Measurements from ENCODE around the gene SLC9A8. TPM values are rescaled to one million over a fixed set of nuclear protein-coding genes. Genes with fewer than 3 reads are reported as not detected.

The SLC9A8 gene
- total RNA-seq, 4 donors from 2014 or later, result 8.2 to 17.3 (median 12.1) TPM

DNA sequence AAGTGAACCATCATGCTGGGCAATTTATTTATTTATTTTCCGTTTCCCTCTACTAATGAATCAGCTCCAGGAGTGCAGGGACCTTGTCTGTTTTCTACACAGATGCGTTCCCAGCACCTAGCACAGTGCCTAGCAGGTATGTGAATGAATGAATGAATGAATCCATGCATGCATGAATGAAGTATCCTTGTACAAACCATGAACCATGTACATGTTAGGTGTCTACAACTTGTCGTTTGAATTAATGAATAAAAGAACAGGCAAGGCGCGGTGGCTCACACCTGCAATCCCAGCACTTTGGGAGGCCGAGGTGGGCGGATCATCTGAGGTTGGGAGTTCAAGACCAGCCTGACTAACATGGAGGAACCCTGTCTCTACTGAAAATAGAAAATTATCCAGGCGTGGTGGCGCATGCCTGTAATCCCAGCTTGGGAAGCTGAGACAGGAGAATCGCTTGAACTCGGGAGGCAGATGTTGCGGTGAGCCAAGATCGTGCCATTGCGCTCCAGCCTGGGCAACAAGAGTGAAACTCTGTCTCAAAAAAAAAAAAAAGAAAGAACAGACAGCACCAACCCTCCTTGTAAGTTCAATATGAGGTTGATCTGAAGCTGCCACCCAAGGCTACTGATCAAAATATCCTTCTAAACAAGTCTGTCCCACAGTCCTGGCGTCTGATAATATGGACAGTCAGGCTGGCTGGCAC is 27.3 kb upstream of the SLC9A8 start:
- no peak overlapping the region for H3K27ac ChIP-seq
- H3K9me3 ChIP-seq, result no peaks in the 10 kb centered on the region
- no peak overlapping the region for H3K4me3 ChIP-seq
- no peak for DNase-seq (ENCODE audit: low spot score in 2 of 2)
- TF ChIP-seq POLR2A (IDR thresholded peaks at IDR 0.05) (no peak), EP300 (IDR thresholded peaks at IDR 0.05) (no peak)
- TF ChIP-seq, protein P1, sequence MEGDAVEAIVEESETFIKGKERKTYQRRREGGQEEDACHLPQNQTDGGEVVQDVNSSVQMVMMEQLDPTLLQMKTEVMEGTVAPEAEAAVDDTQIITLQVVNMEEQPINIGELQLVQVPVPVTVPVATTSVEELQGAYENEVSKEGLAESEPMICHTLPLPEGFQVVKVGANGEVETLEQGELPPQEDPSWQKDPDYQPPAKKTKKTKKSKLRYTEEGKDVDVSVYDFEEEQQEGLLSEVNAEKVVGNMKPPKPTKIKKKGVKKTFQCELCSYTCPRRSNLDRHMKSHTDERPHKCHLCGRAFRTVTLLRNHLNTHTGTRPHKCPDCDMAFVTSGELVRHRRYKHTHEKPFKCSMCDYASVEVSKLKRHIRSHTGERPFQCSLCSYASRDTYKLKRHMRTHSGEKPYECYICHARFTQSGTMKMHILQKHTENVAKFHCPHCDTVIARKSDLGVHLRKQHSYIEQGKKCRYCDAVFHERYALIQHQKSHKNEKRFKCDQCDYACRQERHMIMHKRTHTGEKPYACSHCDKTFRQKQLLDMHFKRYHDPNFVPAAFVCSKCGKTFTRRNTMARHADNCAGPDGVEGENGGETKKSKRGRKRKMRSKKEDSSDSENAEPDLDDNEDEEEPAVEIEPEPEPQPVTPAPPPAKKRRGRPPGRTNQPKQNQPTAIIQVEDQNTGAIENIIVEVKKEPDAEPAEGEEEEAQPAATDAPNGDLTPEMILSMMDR (IDR thresholded peaks at IDR 0.05), result no peak
- H3K36me3 ChIP-seq, result no peaks in the 10 kb centered on the region
- 89 to 93% methylated on average over 15 of the region's 15 CpGs for WGBS, 2 donors
- H3K4me1 ChIP-seq, result no peaks in the 10 kb centered on the region
- no peaks in the 10 kb centered on the region for H3K27me3 ChIP-seq

DNA sequence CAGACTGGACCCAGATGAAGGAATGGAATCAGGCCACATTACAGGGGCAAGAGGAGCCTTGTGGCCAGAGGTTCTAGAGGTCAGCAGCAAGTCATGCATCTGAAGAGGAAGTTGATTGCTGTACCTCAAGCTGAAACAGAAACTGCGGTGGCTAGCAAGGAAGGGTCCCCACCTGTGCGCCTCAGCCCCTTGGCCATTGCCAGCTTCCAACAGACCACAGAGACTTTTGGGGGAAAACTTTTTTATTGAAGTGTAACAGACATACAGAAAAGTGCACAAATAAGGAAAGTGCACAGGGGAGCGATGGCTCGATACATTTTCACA is 26.8 kb upstream of the SLC9A8 start:
- no peaks in the 10 kb centered on the region for H3K9me3 ChIP-seq
- H3K27ac ChIP-seq, result no peak overlapping the region
- no peak overlapping the region for H3K4me3 ChIP-seq
- no peak for DNase-seq (ENCODE audit: low spot score in 2 of 2)
- H3K4me1 ChIP-seq, result no peaks in the 10 kb centered on the region
- H3K36me3 ChIP-seq, result no peaks in the 10 kb centered on the region
- H3K27me3 ChIP-seq, result no peaks in the 10 kb centered on the region
- WGBS, 2 donors, result 78 to 82% methylated on average over 4 of the region's 4 CpGs
- TF ChIP-seq, protein P1 (IDR thresholded peaks at IDR 0.05), result no peak
- TF ChIP-seq POLR2A (IDR thresholded peaks at IDR 0.05) (no peak), EP300 (IDR thresholded peaks at IDR 0.05) (no peak)

DNA sequence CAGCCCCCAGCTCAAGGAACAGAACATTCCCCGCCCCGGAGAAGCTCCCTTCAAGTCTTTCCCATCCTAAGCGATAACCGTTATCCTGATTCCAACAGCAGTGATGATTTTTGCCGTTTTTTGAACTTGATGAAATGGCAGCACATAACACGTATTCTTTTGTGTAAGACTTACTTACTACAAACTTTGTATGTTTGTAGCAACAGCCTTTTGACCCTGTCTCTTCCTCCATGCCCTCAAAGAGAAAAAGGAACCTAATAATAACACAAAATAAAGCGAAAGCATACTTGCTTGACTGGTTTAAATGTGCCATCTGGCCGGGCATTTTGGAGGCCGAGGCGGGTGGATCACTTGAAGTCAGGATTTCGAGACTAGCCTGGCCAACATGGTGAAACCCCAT is 26.4 kb upstream of the SLC9A8 start:
- Histone ChIP-seq H3K4me1 (no peaks in the 10 kb centered on the region), H3K4me3 (no peak overlapping the region), H3K36me3 (no peaks in the 10 kb centered on the region), H3K27ac (no peak overlapping the region), H3K9me3 (no peaks in the 10 kb centered on the region), H3K27me3 (no peaks in the 10 kb centered on the region)
- DNase-seq (ENCODE audit: low spot score in 2 of 2), result no peak
- TF ChIP-seq, protein P1 (IDR thresholded peaks at IDR 0.05), result no peak
- TF ChIP-seq POLR2A (IDR thresholded peaks at IDR 0.05) (no peak), EP300 (IDR thresholded peaks at IDR 0.05) (no peak)
- WGBS, 2 donors, result 76 to 79% methylated on average over 11 of the region's 11 CpGs

DNA sequence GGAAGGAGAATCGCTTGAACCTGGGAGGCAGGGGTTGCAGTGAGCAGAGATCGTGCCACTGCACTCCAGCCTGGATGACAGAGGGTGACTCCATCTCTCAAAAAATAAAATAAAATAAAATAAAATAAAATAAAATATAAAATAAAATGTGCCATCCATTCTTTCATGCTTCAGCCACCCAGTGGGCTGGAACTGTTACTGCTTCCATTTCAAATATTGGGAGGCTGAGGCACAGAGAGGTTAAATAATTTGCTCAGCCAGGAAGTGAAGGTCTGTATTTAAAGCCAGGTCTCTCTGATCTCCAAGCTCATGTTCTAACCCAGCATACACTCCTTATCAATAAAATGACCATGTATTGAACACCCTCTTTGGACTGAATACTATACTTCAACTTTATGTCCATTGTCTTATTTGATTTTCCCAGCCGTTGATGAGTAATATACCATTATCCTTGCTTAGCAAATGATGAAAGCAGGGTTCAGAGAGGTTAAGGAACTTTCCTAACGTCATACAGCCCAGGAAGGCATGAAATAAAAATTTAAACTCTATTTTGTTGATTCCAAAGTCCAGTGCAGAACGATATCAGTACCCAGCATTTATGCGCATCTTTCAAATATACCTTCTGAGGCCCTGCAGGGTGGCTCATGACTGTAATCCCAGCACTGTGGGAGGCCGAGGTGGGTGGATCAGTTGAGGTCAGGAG is 25.8 kb upstream of the SLC9A8 start:
- Histone ChIP-seq H3K4me1 (no peaks in the 10 kb centered on the region), H3K9me3 (no peaks in the 10 kb centered on the region), H3K36me3 (no peaks in the 10 kb centered on the region), H3K4me3 (no peak overlapping the region), H3K27ac (no peak overlapping the region), H3K27me3 (no peaks in the 10 kb centered on the region)
- TF ChIP-seq POLR2A (IDR thresholded peaks at IDR 0.05), result no peak
- TF ChIP-seq, protein P1 (IDR thresholded peaks at IDR 0.05), result peak in 1 of 5 experiments; percentile 14
- WGBS, 2 donors, result 78% methylated on average over 7 of the region's 7 CpGs
- DNase-seq (ENCODE audit: low spot score in 2 of 2), result no peak

Data from tibial nerve (tissue), 4 donors.